ENCODE measurements around the gene BTN2A1. TPM values are rescaled to one million over a fixed set of nuclear protein-coding genes. Genes with fewer than 3 reads are reported as not detected.
"Not testable (repeated sequence)": the region's sequence is repeated elsewhere in the genome, so short reads cannot be mapped to it uniquely, and the experiment has no call there.

Gene BTN2A1
- total RNA-seq, 1 donor from 2014 or later: 27.7 TPM

DNA sequence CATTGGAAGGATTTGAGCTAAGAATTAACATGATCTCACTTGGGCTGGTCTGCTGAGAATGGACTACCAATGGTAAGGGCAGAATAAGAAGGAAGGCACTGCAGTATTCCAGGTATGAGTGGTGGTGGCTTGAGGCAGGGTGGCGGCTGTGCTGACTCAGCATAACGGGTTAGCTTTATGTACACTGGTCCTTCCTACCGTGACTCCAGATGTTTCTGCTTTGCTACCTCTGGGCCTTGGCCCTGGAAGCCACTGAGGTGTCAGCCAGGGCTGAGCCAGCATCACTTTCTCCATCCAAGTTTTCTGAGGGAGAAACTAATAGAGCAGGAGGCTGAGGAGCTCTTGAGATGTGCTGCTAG lies 30.3 kb upstream of the BTN2A1 start:
- Mint-ChIP-seq H3K4me3 (ENCODE audit: unreplicated experiment) (no peak overlapping the region), H3K9me3 (ENCODE audit: unreplicated experiment) (no peaks in the 10 kb centered on the region), H3K36me3 (ENCODE audit: unreplicated experiment) (peaks cover 57% of the 10 kb centered on the region), H3K27ac (ENCODE audit: unreplicated experiment) (no peak overlapping the region), H3K27me3 (ENCODE audit: unreplicated experiment) (no peaks in the 10 kb centered on the region), H3K4me1 (ENCODE audit: unreplicated experiment) (peaks cover 45% of the 10 kb centered on the region)
- no peak for DNase-seq (ENCODE audit: extremely low spot score, unreplicated experiment)
- TF ChIP-seq CTCF (IDR thresholded peaks at IDR 0.05): no peak

DNA sequence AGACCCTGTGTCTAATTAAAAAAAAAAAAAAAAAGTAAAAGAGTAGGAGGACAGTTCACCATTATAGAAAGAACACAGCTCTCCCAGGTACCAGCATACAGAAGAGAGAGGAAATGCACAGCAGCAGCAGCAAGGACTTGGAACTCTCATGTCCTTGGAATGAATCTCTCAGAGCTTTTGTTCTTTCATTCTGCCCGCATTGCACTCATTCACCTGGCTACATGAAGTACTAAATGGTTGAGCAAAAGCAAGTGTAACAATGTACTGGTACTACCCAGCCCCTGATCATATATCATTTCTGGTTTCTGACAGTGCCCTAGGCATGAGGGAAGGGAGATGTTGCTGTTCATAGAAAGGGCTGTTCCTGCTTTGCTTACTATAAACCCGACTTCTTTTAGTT lies 29.5 kb upstream of the BTN2A1 start:
- peaks cover 57% of the 10 kb centered on the region for H3K36me3 Mint-ChIP-seq (ENCODE audit: unreplicated experiment)

GRCh38 chr6:26430787-26431186 lies 27.0 kb upstream of the BTN2A1 start:
- H3K27me3 Mint-ChIP-seq (ENCODE audit: unreplicated experiment): no peaks in the 10 kb centered on the region
- no peak for DNase-seq (ENCODE audit: extremely low spot score, unreplicated experiment)
- peaks cover 51% of the 10 kb centered on the region for H3K36me3 Mint-ChIP-seq (ENCODE audit: unreplicated experiment)
- H3K4me1 Mint-ChIP-seq (ENCODE audit: unreplicated experiment): peaks cover 40% of the 10 kb centered on the region
- H3K4me3 Mint-ChIP-seq (ENCODE audit: unreplicated experiment): no peak overlapping the region
- H3K27ac Mint-ChIP-seq (ENCODE audit: unreplicated experiment): peak overlapping the region; percentile 90
- peaks cover 10% of the 10 kb centered on the region for H3K9me3 Mint-ChIP-seq (ENCODE audit: unreplicated experiment)
- no peak for TF ChIP-seq CTCF (IDR thresholded peaks at IDR 0.05)

More for the DNA sequence above, 29.5 kb upstream of the BTN2A1 start:
- Mint-ChIP-seq H3K4me3 (ENCODE audit: unreplicated experiment) (no peak overlapping the region), H3K27me3 (ENCODE audit: unreplicated experiment) (no peaks in the 10 kb centered on the region), H3K27ac (ENCODE audit: unreplicated experiment) (no peak overlapping the region), H3K4me1 (ENCODE audit: unreplicated experiment) (peaks cover 49% of the 10 kb centered on the region), H3K9me3 (ENCODE audit: unreplicated experiment) (no peaks in the 10 kb centered on the region)
- no peak for DNase-seq (ENCODE audit: extremely low spot score, unreplicated experiment)
- TF ChIP-seq CTCF (IDR thresholded peaks at IDR 0.05): no peak

DNA sequence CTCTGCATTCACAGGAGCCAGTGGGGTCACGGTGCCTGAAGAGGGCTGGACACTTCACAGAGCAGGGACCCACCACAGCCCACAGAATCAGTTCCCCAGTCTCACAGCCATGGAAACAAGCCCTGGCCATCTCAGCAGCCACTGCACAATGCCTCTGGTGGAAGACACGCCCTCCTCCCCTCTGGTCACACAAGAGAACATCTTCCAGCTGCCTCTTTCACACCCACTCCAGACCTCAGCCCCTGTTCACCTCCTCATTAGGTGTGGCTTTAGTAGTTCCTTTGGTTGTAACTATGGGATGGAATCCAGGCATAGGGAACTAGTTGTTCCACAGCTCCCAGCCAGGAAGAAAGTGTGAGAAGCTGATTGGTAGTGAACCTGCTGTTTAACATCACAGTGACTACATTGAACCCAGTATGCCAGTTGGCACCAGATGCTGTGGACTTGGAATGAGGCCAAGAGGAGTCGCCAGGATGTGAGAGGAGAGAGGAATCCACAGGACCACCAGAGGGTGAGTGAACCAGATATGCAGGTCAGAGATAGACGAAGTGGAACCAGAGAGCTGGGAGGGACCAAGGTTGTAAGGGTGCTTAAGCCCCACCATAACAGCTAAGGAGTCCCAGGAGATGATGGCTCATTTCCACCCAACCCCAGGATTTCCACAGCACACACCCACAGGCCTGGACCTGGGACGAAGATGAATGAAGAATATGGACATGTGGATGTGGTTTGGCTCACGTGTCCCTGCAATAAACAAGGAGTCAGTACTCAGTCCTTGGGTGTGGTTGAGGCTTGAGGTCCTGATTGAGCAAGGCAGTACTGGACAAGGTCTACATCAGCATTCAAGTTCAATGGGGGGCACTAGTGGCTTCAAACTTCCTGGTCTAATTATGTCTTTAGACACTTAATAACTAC lies 26.2 kb upstream of the BTN2A1 start:
- no peak for DNase-seq (ENCODE audit: extremely low spot score, unreplicated experiment)
- Mint-ChIP-seq H3K4me3 (ENCODE audit: unreplicated experiment) (no peak overlapping the region), H3K9me3 (ENCODE audit: unreplicated experiment) (peaks cover 10% of the 10 kb centered on the region), H3K36me3 (ENCODE audit: unreplicated experiment) (peaks cover 45% of the 10 kb centered on the region), H3K27ac (ENCODE audit: unreplicated experiment) (peak overlapping the region; percentile 90), H3K4me1 (ENCODE audit: unreplicated experiment) (peaks cover 38% of the 10 kb centered on the region), H3K27me3 (ENCODE audit: unreplicated experiment) (no peaks in the 10 kb centered on the region)
- no peak for TF ChIP-seq CTCF (IDR thresholded peaks at IDR 0.05)

DNA sequence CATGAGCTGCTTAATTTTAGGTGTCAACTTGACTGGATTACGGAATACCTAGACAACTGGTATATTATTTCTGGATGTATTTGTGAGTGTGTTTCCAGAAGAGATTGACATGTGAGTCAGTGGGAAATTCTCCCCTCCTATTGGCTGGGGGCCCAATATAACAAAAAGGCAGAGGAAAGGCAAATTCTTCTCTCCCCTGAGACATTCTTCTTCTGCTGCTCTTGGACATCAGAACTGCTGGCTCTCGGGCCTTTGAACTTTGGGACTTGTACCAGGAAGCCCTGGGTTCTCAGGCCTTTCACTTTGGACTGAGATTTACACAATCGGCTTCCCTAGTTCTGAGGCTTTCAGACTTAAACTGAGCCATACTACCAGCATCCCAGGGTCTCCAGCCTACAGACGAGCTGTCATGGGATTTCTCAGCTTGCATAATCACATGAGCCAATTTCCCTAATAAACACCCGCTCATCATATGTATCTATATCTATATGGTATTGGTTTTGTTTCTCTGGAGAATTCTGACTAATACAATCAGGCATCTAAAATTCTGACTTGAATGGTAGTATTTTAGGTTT lies 25.0 kb upstream of the BTN2A1 start:
- no peaks in the 10 kb centered on the region for H3K27me3 Mint-ChIP-seq (ENCODE audit: unreplicated experiment)
- peaks cover 10% of the 10 kb centered on the region for H3K9me3 Mint-ChIP-seq (ENCODE audit: unreplicated experiment)
- peak overlapping the region; percentile 90 for H3K27ac Mint-ChIP-seq (ENCODE audit: unreplicated experiment)
- H3K4me3 Mint-ChIP-seq (ENCODE audit: unreplicated experiment): peak overlapping the region; percentile 7
- no peak for TF ChIP-seq CTCF (IDR thresholded peaks at IDR 0.05)
- H3K4me1 Mint-ChIP-seq (ENCODE audit: unreplicated experiment): peaks cover 38% of the 10 kb centered on the region
- no peak for DNase-seq (ENCODE audit: extremely low spot score, unreplicated experiment)
- H3K36me3 Mint-ChIP-seq (ENCODE audit: unreplicated experiment): peaks cover 34% of the 10 kb centered on the region

- H3K27me3 Mint-ChIP-seq (ENCODE audit: unreplicated experiment); H3K4me3 Mint-ChIP-seq (ENCODE audit: unreplicated experiment); H3K9me3 Mint-ChIP-seq (ENCODE audit: unreplicated experiment); DNase-seq (ENCODE audit: extremely low spot score, unreplicated experiment): not testable (repeated sequence)
- Mint-ChIP-seq H3K27ac (ENCODE audit: unreplicated experiment) (peak overlapping the region; percentile 90), H3K4me1 (ENCODE audit: unreplicated experiment) (peaks cover 38% of the 10 kb centered on the region), H3K36me3 (ENCODE audit: unreplicated experiment) (peaks cover 26% of the 10 kb centered on the region)
Observed at GRCh38 chr6:26433680-26434079, 24.1 kb upstream of the BTN2A1 start.
